GM12878 (cell line): Measurements from ENCODE around the gene MTFR2. TPM values are rescaled to one million over a fixed set of nuclear protein-coding genes. Genes with fewer than 3 reads are reported as not detected.
A peak's percentile ranks its signal among the peaks of the same experiment; 100 is the strongest.

Experiments
- ATAC-seq: fragments of 200-7000 bp; cut with Tn5 transposase; 3 replicates; pipeline ENCODE4 v1.9.1; 2020; ENCODE audit warnings: mild to moderate bottlenecking, moderate library complexity
- BruUV-seq: library from RNA; stranded (reverse); fragments of 400-500 nt; replicated peaks from 2 replicates; lab custom pipeline; 2021; lab: Mats Ljungman, UMichigan
- CTCF ChIA-PET: fragments of 300-600 bp; sonication (Branson Sonifier 250); formaldehyde crosslinking; extraction: SDS; loops from one replicate; lab custom pipeline; 2021; ENCODE audit warnings: inconsistent platforms; lab: Yijun Ruan, JAX
- POLR2A ChIA-PET: fragments of 350-600 bp; formaldehyde crosslinking; extraction: SDS; loops from one replicate; lab custom pipeline; 2021; ENCODE audit warnings: inconsistent platforms; lab: Charles Lee
- RAD21 ChIA-PET: fragments of 300-600 bp; sonication (Branson Sonifier 250); formaldehyde crosslinking; loops from one replicate; lab custom pipeline; 2023; ENCODE audit warnings: antibody characterized with exemption; ENCODE audit not compliant: unreplicated experiment; lab: Charles Lee
- SMC1A ChIA-PET: fragments of 300-600 bp; sonication (Branson Sonifier 250); formaldehyde crosslinking; loops from one replicate; lab custom pipeline; 2023; ENCODE audit not compliant: unreplicated experiment, uncharacterized antibody; lab: Charles Lee
- DNase-seq: peaks from one replicate; pipeline ENCODE4 v3.0.0-alpha.2; 2011; ENCODE audit warnings: low read depth, low spot score
- FAIRE-seq: peaks from 3 replicates; lab custom pipeline; 2011; peaks lifted over from hg19 to GRCh38; lab: Jason Lieb, UNC
- H2AFZ ChIP-seq: 2 replicates; pipeline ENCODE4 v1.6.0; 2011; ENCODE audit warnings: low read depth, low read length, control low read depth; ENCODE audit not compliant: control insufficient read depth
- H3K27ac ChIP-seq: 2 replicates; pipeline ENCODE4 v1.5.1; 2011; ENCODE audit warnings: control low read depth; ENCODE audit not compliant: control insufficient read depth, insufficient read depth
- H3K27me3 ChIP-seq, 2 experiments: replicated peaks in 1 of 2; 2 replicates each; pipeline versions ENCODE4 v1.6.0 to v1.6.1; 2011; ENCODE audit warnings: low read length in 1 of 2; ENCODE audit not compliant: control insufficient read depth in 2 of 2, insufficient read depth in 2 of 2
- H3K36me3 ChIP-seq, 2 experiments: 2 replicates each; pipeline ENCODE4 v1.5.1; 2011; ENCODE audit warnings: low read length in 1 of 2; ENCODE audit not compliant: control insufficient read depth in 2 of 2, insufficient read depth in 2 of 2
- H3K4me1 ChIP-seq: 2 replicates; pipeline ENCODE4 v1.6.1; 2011; ENCODE audit warnings: mild to moderate bottlenecking, low read length, moderate library complexity, mixed read lengths; ENCODE audit not compliant: control insufficient read depth, insufficient read depth
- H3K4me2 ChIP-seq: 2 replicates; pipeline ENCODE4 v1.6.0; 2011; ENCODE audit warnings: control low read depth; ENCODE audit not compliant: control insufficient read depth, insufficient read depth
- H3K4me3 ChIP-seq: fragments of 200-600 bp; sonication (generic); 2 replicates; pipeline ENCODE4 v1.5.1; 2016
- H3K79me2 ChIP-seq: 2 replicates; pipeline ENCODE4 v1.6.0; 2011; ENCODE audit warnings: low read length; ENCODE audit not compliant: control insufficient read depth, insufficient read depth
- H3K9ac ChIP-seq: 2 replicates; pipeline ENCODE4 v1.8.0; 2011; ENCODE audit warnings: low read length, control low read depth, mixed read lengths; ENCODE audit not compliant: control insufficient read depth, insufficient read depth
- H3K9me3 ChIP-seq: replicated peaks from 3 replicates; pipeline ENCODE4 v1.5.1; 2011; ENCODE audit warnings: mild to moderate bottlenecking, low read length; ENCODE audit not compliant: control insufficient read depth, insufficient read depth
- H4K20me1 ChIP-seq: 2 replicates; pipeline ENCODE4 v1.6.0; 2011; ENCODE audit not compliant: control insufficient read depth, insufficient read depth
- ASH2L ChIP-seq: fragments of 300-600, 200-600 bp; sonication (generic); IDR thresholded peaks from 2 replicates; pipeline ENCODE4 v1.6.1; 2017; ENCODE audit warnings: low read depth, mild to moderate bottlenecking, borderline replicate concordance
- BACH1 ChIP-seq: fragments of 450-650 bp; IDR thresholded peaks from 2 replicates; pipeline ENCODE4 v1.6.1; 2017; ENCODE audit warnings: mild to moderate bottlenecking, borderline replicate concordance
- CBX5 ChIP-seq: sonication (generic); IDR thresholded peaks from 2 replicates; pipeline ENCODE4 v1.6.1; 2016; ENCODE audit warnings: low read depth, moderate library complexity, mild to moderate bottlenecking, inconsistent platforms
- CHD1 ChIP-seq: IDR thresholded peaks from 2 replicates; pipeline ENCODE4 v1.6.1; 2012; ENCODE audit warnings: low read depth, low read length, improper control_type of control experiment
- ETV6 ChIP-seq, 2 experiments: fragments of 450-650 bp in 1 of 2; IDR thresholded peaks in 1 of 2; conservative IDR thresholded peaks in 1 of 2; 2 replicates each; pipeline ENCODE4 v1.6.1; 2014; ENCODE audit warnings: antibody characterized with exemption in 1 of 2, borderline replicate concordance in 1 of 2, low read depth in 1 of 2, mild to moderate bottlenecking in 1 of 2, moderate library complexity in 1 of 2
- JUNB ChIP-seq: IDR thresholded peaks from 2 replicates; pipeline ENCODE4 v1.6.1; 2016; ENCODE audit warnings: antibody characterized with exemption, mild to moderate bottlenecking
- NKRF ChIP-seq: fragments of 450-650 bp; conservative IDR thresholded peaks from 2 replicates; pipeline ENCODE4 v1.6.1; 2017; ENCODE audit warnings: mild to moderate bottlenecking, moderate library complexity
- POLR2AphosphoS2 ChIP-seq: IDR thresholded peaks from 2 replicates; pipeline ENCODE4 v1.6.1; 2011; ENCODE audit warnings: low read depth, mild to moderate bottlenecking, low read length, improper control_type of control experiment, moderate library complexity
- SP1 ChIP-seq: IDR thresholded peaks from one replicate; pipeline ENCODE4 v1.6.1; 2011; ENCODE audit warnings: low read depth, low read length
- WGBS: methylation state at CpG from one replicate; pipeline ENCODE4 v1.1.6; 2016; ENCODE audit warnings: low lambda C conversion rate; ENCODE audit not compliant: insufficient replicate concordance, insufficient coverage; ENCODE audit errors: missing lambda C conversion rate; 5-methylcytosine and 5-hydroxymethylcytosine counted together
- in situ Hi-C: fragments of 300-500 bp; cut with MboI; formaldehyde crosslinking; loops from 9 replicates; pipeline ENCODE4 v1.14.3; 2018; ENCODE audit warnings: mixed read lengths
- intact Hi-C: fragments of 100-400 bp; cut with micrococcal nuclease; formaldehyde crosslinking; loops from one replicate; pipeline ENCODE4 v1.14.2; 2022; ENCODE audit not compliant: unreplicated experiment
- polyA plus RNA-seq, 11 experiments: library from polyadenylated mRNA; depleted of rRNA in 4 of 11; unstranded in 6 of 11; stranded (reverse) in 5 of 11; fragments of >200 nt; fragmentation: Nextera tagmentation in 4 of 11; fragmentation: Illumina TruSeq in 1 of 11; extraction: Ambion mirVana in 4 of 11; extraction: Trizol in 1 of 11; gene quantifications; 1 replicate in 1 of 11; 2 replicates in 10 of 11; pipeline versions ENCODE4 v1.2.1 to v1.2.3, GENCODE V29; 2011 to 2016; ENCODE audit warnings: inconsistent platforms in 2 of 11, missing spikeins in 2 of 11, low read depth in 1 of 11
- total RNA-seq, 4 experiments: library from RNA; depleted of rRNA in 3 of 4; stranded (reverse); fragments of >200 nt in 3 of 4; fragmentation: Illumina TruSeq in 1 of 4; extraction: Trizol in 1 of 4; gene quantifications; 2 replicates each; pipeline versions ENCODE4 v1.2.1 to v1.2.3, GENCODE V29; 2013 to 2021
- TF ChIP-seq, protein P1 (sequence below): fragments of 450-650 bp; IDR thresholded peaks from 2 replicates; pipeline ENCODE4 v1.6.1; 2017; ENCODE audit warnings: mild to moderate bottlenecking, moderate library complexity
- TF ChIP-seq, protein P2 (sequence below): fragments of 450-650 bp; formaldehyde crosslinking; IDR thresholded peaks from 2 replicates; pipeline ENCODE4 v1.4.0; 2020; ENCODE audit warnings: mild to moderate bottlenecking, moderate library complexity
- TF ChIP-seq, protein P3 (sequence below): IDR thresholded peaks from 2 replicates; pipeline ENCODE4 v1.6.1; 2012; ENCODE audit warnings: low read depth, low read length, improper control_type of control experiment

The MTFR2 gene
- total and polyA plus RNA-seq, 10 of the 15 experiments (the other 5 are each of a cell fraction or from before 2014, with no cell fraction given): 7.3 to 33.5 (median 25.3) TPM

- in situ Hi-C loops: loop anchor here (10.0 to 25.0 kb wide), 2 partner anchors 506 to 1277 kb away; partner anchors contain the start of gene MAP3K5
- no peak for TF ChIP-seq CHD1
- TF ChIP-seq NKRF: no peak; the same call in 1 of the 2 replicates
- TF ChIP-seq, protein P1, sequence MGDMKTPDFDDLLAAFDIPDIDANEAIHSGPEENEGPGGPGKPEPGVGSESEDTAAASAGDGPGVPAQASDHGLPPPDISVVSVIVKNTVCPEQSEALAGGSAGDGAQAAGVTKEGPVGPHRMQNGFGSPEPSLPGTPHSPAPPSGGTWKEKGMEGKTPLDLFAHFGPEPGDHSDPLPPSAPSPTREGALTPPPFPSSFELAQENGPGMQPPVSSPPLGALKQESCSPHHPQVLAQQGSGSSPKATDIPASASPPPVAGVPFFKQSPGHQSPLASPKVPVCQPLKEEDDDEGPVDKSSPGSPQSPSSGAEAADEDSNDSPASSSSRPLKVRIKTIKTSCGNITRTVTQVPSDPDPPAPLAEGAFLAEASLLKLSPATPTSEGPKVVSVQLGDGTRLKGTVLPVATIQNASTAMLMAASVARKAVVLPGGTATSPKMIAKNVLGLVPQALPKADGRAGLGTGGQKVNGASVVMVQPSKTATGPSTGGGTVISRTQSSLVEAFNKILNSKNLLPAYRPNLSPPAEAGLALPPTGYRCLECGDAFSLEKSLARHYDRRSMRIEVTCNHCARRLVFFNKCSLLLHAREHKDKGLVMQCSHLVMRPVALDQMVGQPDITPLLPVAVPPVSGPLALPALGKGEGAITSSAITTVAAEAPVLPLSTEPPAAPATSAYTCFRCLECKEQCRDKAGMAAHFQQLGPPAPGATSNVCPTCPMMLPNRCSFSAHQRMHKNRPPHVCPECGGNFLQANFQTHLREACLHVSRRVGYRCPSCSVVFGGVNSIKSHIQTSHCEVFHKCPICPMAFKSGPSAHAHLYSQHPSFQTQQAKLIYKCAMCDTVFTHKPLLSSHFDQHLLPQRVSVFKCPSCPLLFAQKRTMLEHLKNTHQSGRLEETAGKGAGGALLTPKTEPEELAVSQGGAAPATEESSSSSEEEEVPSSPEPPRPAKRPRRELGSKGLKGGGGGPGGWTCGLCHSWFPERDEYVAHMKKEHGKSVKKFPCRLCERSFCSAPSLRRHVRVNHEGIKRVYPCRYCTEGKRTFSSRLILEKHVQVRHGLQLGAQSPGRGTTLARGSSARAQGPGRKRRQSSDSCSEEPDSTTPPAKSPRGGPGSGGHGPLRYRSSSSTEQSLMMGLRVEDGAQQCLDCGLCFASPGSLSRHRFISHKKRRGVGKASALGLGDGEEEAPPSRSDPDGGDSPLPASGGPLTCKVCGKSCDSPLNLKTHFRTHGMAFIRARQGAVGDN: peak; percentile 52
- TF ChIP-seq, protein P2, sequence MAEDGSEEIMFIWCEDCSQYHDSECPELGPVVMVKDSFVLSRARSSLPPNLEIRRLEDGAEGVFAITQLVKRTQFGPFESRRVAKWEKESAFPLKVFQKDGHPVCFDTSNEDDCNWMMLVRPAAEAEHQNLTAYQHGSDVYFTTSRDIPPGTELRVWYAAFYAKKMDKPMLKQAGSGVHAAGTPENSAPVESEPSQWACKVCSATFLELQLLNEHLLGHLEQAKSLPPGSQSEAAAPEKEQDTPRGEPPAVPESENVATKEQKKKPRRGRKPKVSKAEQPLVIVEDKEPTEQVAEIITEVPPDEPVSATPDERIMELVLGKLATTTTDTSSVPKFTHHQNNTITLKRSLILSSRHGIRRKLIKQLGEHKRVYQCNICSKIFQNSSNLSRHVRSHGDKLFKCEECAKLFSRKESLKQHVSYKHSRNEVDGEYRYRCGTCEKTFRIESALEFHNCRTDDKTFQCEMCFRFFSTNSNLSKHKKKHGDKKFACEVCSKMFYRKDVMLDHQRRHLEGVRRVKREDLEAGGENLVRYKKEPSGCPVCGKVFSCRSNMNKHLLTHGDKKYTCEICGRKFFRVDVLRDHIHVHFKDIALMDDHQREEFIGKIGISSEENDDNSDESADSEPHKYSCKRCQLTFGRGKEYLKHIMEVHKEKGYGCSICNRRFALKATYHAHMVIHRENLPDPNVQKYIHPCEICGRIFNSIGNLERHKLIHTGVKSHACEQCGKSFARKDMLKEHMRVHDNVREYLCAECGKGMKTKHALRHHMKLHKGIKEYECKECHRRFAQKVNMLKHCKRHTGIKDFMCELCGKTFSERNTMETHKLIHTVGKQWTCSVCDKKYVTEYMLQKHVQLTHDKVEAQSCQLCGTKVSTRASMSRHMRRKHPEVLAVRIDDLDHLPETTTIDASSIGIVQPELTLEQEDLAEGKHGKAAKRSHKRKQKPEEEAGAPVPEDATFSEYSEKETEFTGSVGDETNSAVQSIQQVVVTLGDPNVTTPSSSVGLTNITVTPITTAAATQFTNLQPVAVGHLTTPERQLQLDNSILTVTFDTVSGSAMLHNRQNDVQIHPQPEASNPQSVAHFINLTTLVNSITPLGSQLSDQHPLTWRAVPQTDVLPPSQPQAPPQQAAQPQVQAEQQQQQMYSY (CRISPR knock-in tag): 0 out of 2 replicates have a peak, but pooled peaks have one; percentile 10
- TF ChIP-seq, protein P3, sequence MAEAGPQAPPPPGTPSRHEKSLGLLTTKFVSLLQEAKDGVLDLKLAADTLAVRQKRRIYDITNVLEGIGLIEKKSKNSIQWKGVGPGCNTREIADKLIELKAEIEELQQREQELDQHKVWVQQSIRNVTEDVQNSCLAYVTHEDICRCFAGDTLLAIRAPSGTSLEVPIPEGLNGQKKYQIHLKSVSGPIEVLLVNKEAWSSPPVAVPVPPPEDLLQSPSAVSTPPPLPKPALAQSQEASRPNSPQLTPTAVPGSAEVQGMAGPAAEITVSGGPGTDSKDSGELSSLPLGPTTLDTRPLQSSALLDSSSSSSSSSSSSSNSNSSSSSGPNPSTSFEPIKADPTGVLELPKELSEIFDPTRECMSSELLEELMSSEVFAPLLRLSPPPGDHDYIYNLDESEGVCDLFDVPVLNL: no peak
- peak; percentile 86; the same call in 1 of the 2 replicates for TF ChIP-seq BACH1
- TF ChIP-seq JUNB: no peak
- no peak for TF ChIP-seq ASH2L
- TF ChIP-seq SP1: no peak
- no peak for TF ChIP-seq POLR2AphosphoS2
- no peak for TF ChIP-seq ETV6 (conservative IDR thresholded peaks at IDR 0.05 in 1 of 2, IDR thresholded peaks at IDR 0.05 in 1 of 2; ENCODE audit: borderline replicate concordance in 1 of 2, low read depth in 1 of 2)
- 0 out of 2 replicates have a peak, but pooled peaks have one; percentile 14 for TF ChIP-seq CBX5
Observed at GRCh38 chr6:136289327-136289578, 39.1 kb upstream of the MTFR2 start.

More at GRCh38 chr6:136289327-136289578, 39.1 kb upstream of the MTFR2 start:
- WGBS: 1% methylated on average over 34 of the region's 34 CpGs
- intact Hi-C loops: loop anchor here (2.0 kb wide), 1 partner anchor 38 kb away; the partner anchor contains the start of gene MTFR2
- Histone ChIP-seq H3K27ac (peak overlapping the region; percentile 99), H3K79me2 (peaks cover 56% of the 10 kb centered on the region), H3K36me3 (peaks cover 0 to 4% of the 10 kb centered on the region in 2 experiments; a peak in 1 of 4 replicates), H3K9ac (peak overlapping the region; percentile 98), H4K20me1 (peaks cover 16% of the 10 kb centered on the region; the same call in 1 of the 2 replicates), H3K4me1 (peaks cover 10% of the 10 kb centered on the region; the same call in 1 of the 2 replicates), H2AFZ (peak overlapping the region; percentile 64), H3K4me3 (peak overlapping the region; percentile 67), H3K27me3 (no peaks in the 10 kb centered on the region), H3K9me3 (no peaks in the 10 kb centered on the region), H3K4me2 (no peak overlapping the region)
- ChIA-PET SMC1A (interaction anchor here (0.6 to 1.8 kb wide), 9 partner anchors 20 to 1108 kb away, joined by 3 to 7 read pairs (median 3); partner anchors contain the start of genes MTFR2 and MYB), POLR2A (interaction anchor here (0.9 to 5.1 kb wide), 5 partner anchors 15 to 791 kb away, joined by 3 to 59 read pairs (median 5); partner anchors contain the start of gene MTFR2), CTCF (interaction anchor here (2.5 kb wide), 1 partner anchor 63 kb away, joined by 9 read pairs; no protein-coding TSS in a partner anchor), RAD21 (interaction anchor here (1.5 to 2.0 kb wide), 4 partner anchors 8 to 499 kb away, joined by 5 to 7 read pairs (median 6); partner anchors contain the start of gene MTFR2)
- peak; percentile 60 for ATAC-seq
- TSS peak; percentile 76 for BruUV-seq
- FAIRE-seq: no peak
- DNase-seq: peak; percentile 68
